Colonic mucosa (tissue), 4 donors: ENCODE data around the gene UBASH3B. TPM values are rescaled to one million over a fixed set of nuclear protein-coding genes. Genes with fewer than 3 reads are reported as not detected.

Experiments
- DNase-seq: peaks from one replicate; pipeline ENCODE4 v3.0.0-alpha.2; 2020
- H3K27ac ChIP-seq: fragments of 200-600 bp; one replicate; pipeline ENCODE4 v1.8.0; 2021
- H3K27me3 ChIP-seq: fragments of 200-600 bp; one replicate; pipeline ENCODE4 v1.8.0; 2021
- H3K36me3 ChIP-seq: fragments of 200-600 bp; one replicate; pipeline ENCODE4 v1.8.0; 2021
- H3K4me1 ChIP-seq: fragments of 200-600 bp; one replicate; pipeline ENCODE4 v1.8.0; 2021; ENCODE audit warnings: mild to moderate bottlenecking
- H3K4me3 ChIP-seq: fragments of 200-600 bp; one replicate; pipeline ENCODE4 v1.8.0; 2021
- H3K9ac ChIP-seq, 2 donors: one replicate each; pipeline ENCODE4 v1.7.0; 2013; ENCODE audit warnings: control low read depth in 2 of 2, low read depth in 2 of 2, low read length in 2 of 2
- H3K9me3 ChIP-seq: fragments of 200-600 bp; one replicate; pipeline ENCODE4 v1.8.0; 2021
- CTCF ChIP-seq: fragments of 200-600 bp; IDR thresholded peaks from one replicate; pipeline ENCODE4 v1.8.0; 2022; ENCODE audit warnings: antibody characterized with exemption, mild to moderate bottlenecking
- intact Hi-C: fragments of 100-400 bp; cut with DNase I; formaldehyde crosslinking; loops from one replicate; pipeline ENCODE4 v1.14.1; 2022
- total RNA-seq, 2 donors: library from RNA; stranded (reverse); fragmentation: NEBNext Ultra II Directional in 1 of 2; extraction: Animal tissue kit (Norgen Biotek cat#: 25700) in 1 of 2; gene quantifications; one replicate each; pipeline ENCODE4 v1.2.1, GENCODE V29; 2021
- donor health status: healthy.
- donor health status: DM: no; HTN: no; CAD: no.
- donor health status: DM: no; HTN: no; CAD: no.

Gene UBASH3B
- total RNA-seq, 2 donors from 2014 or later = 3.7 to 5.8 TPM

GRCh38 chr11:122758339-122758738 lies 102.8 kb downstream of the UBASH3B start:
- no peak for TF ChIP-seq CTCF
- Histone ChIP-seq H3K27me3 (no peaks in the 10 kb centered on the region), H3K36me3 (no peaks in the 10 kb centered on the region), H3K9ac (no peak overlapping the region), H3K9me3 (no peaks in the 10 kb centered on the region), H3K4me1 (no peaks in the 10 kb centered on the region), H3K27ac (no peak overlapping the region), H3K4me3 (no peak overlapping the region)
- intact Hi-C loops = no loop called here
- no peak for DNase-seq

- intact Hi-C loops = no loop called here
- H3K27me3 ChIP-seq = no peaks in the 10 kb centered on the region
- TF ChIP-seq CTCF = no peak
- no peak for DNase-seq
- H3K4me3 ChIP-seq = no peak overlapping the region
- H3K27ac ChIP-seq = no peak overlapping the region
- no peaks in the 10 kb centered on the region for H3K9me3 ChIP-seq
- H3K36me3 ChIP-seq = no peaks in the 10 kb centered on the region
- H3K4me1 ChIP-seq = no peaks in the 10 kb centered on the region
- no peak overlapping the region for H3K9ac ChIP-seq
Measured at GRCh38 chr11:122758974-122759373, 103.5 kb downstream of the UBASH3B start.

GRCh38 chr11:122763108-122763507 lies 107.6 kb downstream of the UBASH3B start:
- no peaks in the 10 kb centered on the region for H3K4me1 ChIP-seq
- intact Hi-C loops = no loop called here
- no peak overlapping the region for H3K27ac ChIP-seq
- no peaks in the 10 kb centered on the region for H3K36me3 ChIP-seq
- H3K27me3 ChIP-seq = no peaks in the 10 kb centered on the region
- no peak for DNase-seq
- TF ChIP-seq CTCF = no peak
- H3K9ac ChIP-seq = no peak overlapping the region
- no peak overlapping the region for H3K4me3 ChIP-seq
- H3K9me3 ChIP-seq = no peaks in the 10 kb centered on the region

GRCh38 chr11:122764371-122765090 lies 109.0 kb downstream of the UBASH3B start:
- Histone ChIP-seq H3K27me3 (no peaks in the 10 kb centered on the region), H3K4me3 (no peak overlapping the region), H3K27ac (no peak overlapping the region), H3K4me1 (no peaks in the 10 kb centered on the region), H3K9me3 (no peaks in the 10 kb centered on the region), H3K36me3 (no peaks in the 10 kb centered on the region), H3K9ac (no peak overlapping the region)
- intact Hi-C loops = no loop called here
- no peak for TF ChIP-seq CTCF
- no peak for DNase-seq

DNA sequence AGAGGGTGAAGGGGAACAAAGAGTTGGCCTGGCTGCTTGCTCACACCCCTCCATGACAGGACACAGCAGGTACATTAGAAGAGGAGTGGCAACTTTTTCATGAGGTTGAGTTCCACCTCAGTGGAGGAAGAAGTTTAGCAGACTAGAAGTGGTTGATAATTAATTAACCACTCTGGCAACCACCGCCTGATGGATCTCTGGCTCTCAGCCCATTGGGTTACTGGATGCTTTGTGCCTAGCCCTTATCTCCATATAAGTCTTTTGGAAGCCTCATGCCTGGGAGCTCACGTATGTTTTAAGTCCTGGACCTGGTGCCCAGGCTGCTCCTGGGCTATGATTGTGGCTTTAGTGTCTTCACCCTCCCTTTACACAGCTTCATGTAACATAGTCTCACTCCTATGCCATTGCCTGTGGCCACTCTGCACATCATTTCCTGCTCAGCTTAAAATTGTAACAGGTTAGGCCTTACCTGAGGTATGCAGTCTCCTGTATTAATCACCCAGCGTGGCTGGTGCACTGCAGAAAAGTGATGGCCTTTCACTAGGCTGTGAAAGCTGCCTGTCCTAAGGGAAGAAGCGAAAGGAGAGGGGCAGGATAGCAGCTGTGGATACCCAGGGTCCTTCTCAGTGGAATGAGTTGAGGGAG lies 110.1 kb downstream of the UBASH3B start:
- Histone ChIP-seq H3K4me3 (no peak overlapping the region), H3K9me3 (no peaks in the 10 kb centered on the region), H3K27me3 (no peaks in the 10 kb centered on the region), H3K36me3 (no peaks in the 10 kb centered on the region), H3K4me1 (no peaks in the 10 kb centered on the region), H3K27ac (no peak overlapping the region), H3K9ac (no peak overlapping the region)
- intact Hi-C loops = no loop called here
- TF ChIP-seq CTCF = no peak
- no peak for DNase-seq
